Neuronal stem cell (in vitro differentiated cells): Measurements from ENCODE around the gene GPR107.
"Not testable (repeated sequence)": the region's sequence is repeated elsewhere in the genome, so short reads cannot be mapped to it uniquely, and the experiment has no call there.

ENCODE experiments used
- DNase-seq: peaks from one replicate; pipeline ENCODE4 v3.0.0-alpha.2; 2013; ENCODE audit warnings: low spot score
- H2AFZ ChIP-seq: one replicate; pipeline ENCODE4 v1.6.1; 2013; ENCODE audit warnings: mild to moderate bottlenecking, low read length, inconsistent platforms
- H2AK5ac ChIP-seq: 2 replicates; pipeline ENCODE4 v1.6.1; 2013; ENCODE audit warnings: low read depth, mild to moderate bottlenecking, inconsistent platforms, low read length, moderate library complexity, mixed read lengths
- H2BK120ac ChIP-seq: 2 replicates; pipeline ENCODE4 v1.6.1; 2013; ENCODE audit warnings: low read depth, mild to moderate bottlenecking, inconsistent platforms, low read length, moderate library complexity, mixed read lengths
- H2BK12ac ChIP-seq: one replicate; pipeline ENCODE4 v1.6.1; 2013; ENCODE audit warnings: low read length, inconsistent platforms
- H2BK15ac ChIP-seq: 2 replicates; pipeline ENCODE4 v1.6.1; 2013; ENCODE audit warnings: mild to moderate bottlenecking, low read length, inconsistent platforms, mixed read lengths
- H2BK5ac ChIP-seq: one replicate; pipeline ENCODE4 v1.6.1; 2013; ENCODE audit warnings: inconsistent platforms, mild to moderate bottlenecking, low read length, moderate library complexity
- H3K14ac ChIP-seq: one replicate; pipeline ENCODE4 v1.6.1; 2013; ENCODE audit warnings: low read length, inconsistent platforms
- H3K18ac ChIP-seq: 2 replicates; pipeline ENCODE4 v1.6.1; 2013; ENCODE audit warnings: low read length, inconsistent platforms
- H3K23ac ChIP-seq: 2 replicates; pipeline ENCODE4 v1.6.1; 2013; ENCODE audit warnings: low read depth, mild to moderate bottlenecking, mixed read lengths, low read length, inconsistent platforms; ENCODE audit not compliant: poor library complexity
- H3K27ac ChIP-seq: replicated peaks from 3 replicates; pipeline ENCODE4 v1.5.1; 2013; ENCODE audit warnings: low read length, inconsistent platforms
- H3K27me3 ChIP-seq, 3 experiments: 2 replicates each; pipeline ENCODE4 v1.6.1; 2013; ENCODE audit warnings: low read length in 3 of 3, mild to moderate bottlenecking in 2 of 3, inconsistent platforms in 1 of 3, low read depth in 1 of 3, mixed read lengths in 1 of 3, moderate library complexity in 1 of 3; ENCODE audit not compliant: control insufficient read depth in 3 of 3, insufficient read depth in 3 of 3
- H3K36me3 ChIP-seq, 2 donors: replicated peaks in 1 of 2; 2 replicates each; pipeline ENCODE4 v1.6.1; 2013; ENCODE audit warnings: low read length in 2 of 2; ENCODE audit not compliant: control insufficient read depth in 2 of 2, insufficient read depth in 2 of 2
- H3K4ac ChIP-seq: 2 replicates; pipeline ENCODE4 v1.6.1; 2013; ENCODE audit warnings: inconsistent platforms, mild to moderate bottlenecking, low read length, moderate library complexity
- H3K4me1 ChIP-seq, 2 donors: 1 replicate in 1 of 2; 2 replicates in 1 of 2; pipeline ENCODE4 v1.6.1; 2013; ENCODE audit warnings: low read length in 2 of 2, low read depth in 1 of 2; ENCODE audit not compliant: control insufficient read depth in 2 of 2, insufficient read depth in 1 of 2
- H3K4me2 ChIP-seq: one replicate; pipeline ENCODE4 v1.6.1; 2013; ENCODE audit warnings: mild to moderate bottlenecking, low read length, inconsistent platforms; ENCODE audit not compliant: insufficient read depth, poor library complexity, severe bottlenecking
- H3K4me3 ChIP-seq, 2 donors: 2 replicates each; pipeline ENCODE4 v1.5.1; 2013; ENCODE audit warnings: low read length in 2 of 2, mild to moderate bottlenecking in 2 of 2, inconsistent platforms in 1 of 2, moderate library complexity in 1 of 2
- H3K79me1 ChIP-seq: one replicate; pipeline ENCODE4 v1.6.1; 2013; ENCODE audit warnings: low read depth, mild to moderate bottlenecking, inconsistent platforms, low read length, moderate library complexity
- H3K9ac ChIP-seq: one replicate; pipeline ENCODE4 v1.6.1; 2013; ENCODE audit warnings: mild to moderate bottlenecking, low read depth, low read length, inconsistent platforms; ENCODE audit not compliant: poor library complexity
- H3K9me3 ChIP-seq, 2 donors: replicated peaks in 1 of 2; 2 replicates each; pipeline versions ENCODE3 to v1.6.1; 2013; ENCODE audit warnings: low read length in 2 of 2, mild to moderate bottlenecking in 2 of 2, inconsistent platforms in 1 of 2, low read depth in 1 of 2, mixed read lengths in 1 of 2, moderate library complexity in 1 of 2; ENCODE audit not compliant: control insufficient read depth in 2 of 2, insufficient read depth in 1 of 2
- H4K8ac ChIP-seq: one replicate; pipeline ENCODE4 v1.6.1; 2013; ENCODE audit warnings: low read depth, mild to moderate bottlenecking, inconsistent platforms, low read length, moderate library complexity
- H4K91ac ChIP-seq: one replicate; pipeline ENCODE4 v1.6.1; 2013; ENCODE audit warnings: low read length, low read depth, mild to moderate bottlenecking, inconsistent platforms; ENCODE audit not compliant: poor library complexity
- WGBS, 2 donors: extraction: QIAGEN DNeasy Blood & Tissue Kit; methylation state at CpG; one replicate each; pipeline ENCODE4 v1.1.7; 2013; ENCODE audit warnings: missing lambda C conversion rate in 2 of 2, mixed read lengths in 1 of 2; ENCODE audit not compliant: insufficient read length in 2 of 2, insufficient replicate concordance in 1 of 2; ENCODE audit errors: extremely low coverage in 2 of 2; 5-methylcytosine and 5-hydroxymethylcytosine counted together

GPR107 gene

GRCh38 chr9:130009546-130009945, 44.2 kb upstream of the GPR107 start:
- H3K23ac ChIP-seq, H3K4ac ChIP-seq, H4K91ac ChIP-seq, H3K4me2 ChIP-seq, H2AK5ac ChIP-seq, H3K4me1 ChIP-seq, H3K27me3 ChIP-seq, DNase-seq, H4K8ac ChIP-seq, H3K27ac ChIP-seq, H3K9ac ChIP-seq, H3K9me3 ChIP-seq, H3K18ac ChIP-seq, H3K14ac ChIP-seq, H3K79me1 ChIP-seq, H2AFZ ChIP-seq, H3K4me3 ChIP-seq, H2BK5ac ChIP-seq, H3K36me3 ChIP-seq, H2BK12ac ChIP-seq, H2BK120ac ChIP-seq, H2BK15ac ChIP-seq: not testable (repeated sequence)
- WGBS, 2 donors: no CpG with 5 or more reads among the region's 10 CpGs

DNA sequence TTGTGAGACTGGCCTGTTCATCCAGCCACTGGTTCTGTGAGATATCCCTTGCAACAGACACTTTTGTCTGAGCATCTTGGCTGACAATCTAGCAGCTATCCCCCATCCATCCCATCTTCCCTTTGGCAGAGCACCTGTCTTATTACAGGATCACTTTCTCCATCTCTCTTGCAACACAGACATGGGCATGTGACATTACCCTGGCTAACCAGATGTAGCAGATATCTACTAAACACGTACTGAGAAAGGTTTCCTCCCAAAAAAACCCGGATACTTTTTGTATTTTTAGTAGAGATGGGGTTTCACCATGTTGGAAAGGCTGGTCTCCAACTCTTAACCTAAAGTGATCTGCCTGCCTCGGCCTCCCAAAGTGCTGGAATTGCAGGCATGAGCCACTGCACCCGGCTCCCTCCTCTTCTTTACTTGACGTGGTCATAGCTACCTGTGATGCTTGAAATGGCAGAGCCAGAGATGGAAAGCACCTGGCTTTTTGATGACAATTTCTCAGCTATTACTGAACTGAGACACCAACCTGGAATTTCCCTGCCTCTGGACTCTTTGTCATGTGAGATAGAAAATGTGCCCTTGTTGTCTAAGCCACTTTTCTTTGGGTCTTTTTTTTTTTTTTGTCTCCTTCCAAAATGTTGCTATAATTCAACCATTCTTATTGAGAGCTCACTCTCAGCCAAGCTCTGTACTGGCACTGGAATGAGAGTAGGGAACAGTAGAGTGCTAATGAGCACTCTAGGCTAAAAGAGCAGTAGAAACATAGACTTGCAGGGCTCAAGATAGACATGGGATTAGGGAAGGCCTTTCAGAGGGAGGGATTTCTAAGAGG, 43.3 kb upstream of the GPR107 start:
- Histone ChIP-seq H3K79me1 (no peaks in the 10 kb centered on the region), H2AFZ (no peak overlapping the region), H3K4me1 (no peaks in the 10 kb centered on the region), H3K9ac (no peak overlapping the region), H2BK120ac (no peak overlapping the region), H3K4me3 (no peak overlapping the region), H3K4ac (no peak overlapping the region), H3K27ac (no peak overlapping the region), H3K36me3 (peaks cover 0 to 2% of the 10 kb centered on the region in 2 donors), H4K8ac (no peak overlapping the region), H3K18ac (no peak overlapping the region), H2AK5ac (no peak overlapping the region), H3K14ac (no peak overlapping the region), H2BK12ac (no peak overlapping the region), H3K27me3 (no peaks in the 10 kb centered on the region), H3K9me3 (peaks cover 0 to 2% of the 10 kb centered on the region in 2 donors), H4K91ac (no peak overlapping the region), H3K23ac (no peak overlapping the region), H2BK15ac (no peak overlapping the region), H2BK5ac (no peak overlapping the region), H3K4me2 (no peak overlapping the region)
- no peak for DNase-seq
- no CpG with 5 or more reads among the region's 5 CpGs for WGBS, 2 donors

DNA sequence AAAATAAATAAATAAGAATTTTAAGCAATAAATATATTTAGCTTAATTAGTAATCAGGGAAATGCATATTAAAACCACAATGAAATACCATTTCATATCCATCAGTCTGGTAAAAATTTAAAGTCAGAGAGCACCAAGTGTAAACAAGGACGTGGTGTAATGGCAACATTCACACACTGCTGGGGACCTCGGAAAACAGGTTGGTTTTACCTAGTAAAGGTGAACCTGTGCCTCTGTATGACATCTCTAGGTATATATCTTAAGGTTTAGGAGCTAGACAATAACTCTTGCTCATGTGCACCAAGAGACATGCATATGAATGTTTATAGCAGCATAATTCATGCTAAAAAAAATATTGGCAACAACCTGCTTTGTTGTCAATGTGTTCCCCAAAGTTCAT, 40.4 kb upstream of the GPR107 start:
- H3K14ac ChIP-seq: no peak overlapping the region
- H4K8ac ChIP-seq: no peak overlapping the region
- H3K27me3 ChIP-seq: no peaks in the 10 kb centered on the region
- H3K4ac ChIP-seq: no peak overlapping the region
- no peak overlapping the region for H2AFZ ChIP-seq
- no peak overlapping the region for H2BK120ac ChIP-seq
- H3K9me3 ChIP-seq: peaks cover 2 to 7% of the 10 kb centered on the region in 2 donors
- H4K91ac ChIP-seq: no peak overlapping the region
- H3K36me3 ChIP-seq: peaks cover 0 to 2% of the 10 kb centered on the region in 2 donors
- H2BK12ac ChIP-seq: no peak overlapping the region
- H3K4me2 ChIP-seq: no peak overlapping the region
- no CpG with 5 or more reads among the region's 2 CpGs for WGBS, 2 donors
- H2BK15ac ChIP-seq: no peak overlapping the region
- H3K4me3 ChIP-seq: no peak overlapping the region
- H2BK5ac ChIP-seq: no peak overlapping the region
- H3K9ac ChIP-seq: no peak overlapping the region
- H3K27ac ChIP-seq: no peak overlapping the region
- no peaks in the 10 kb centered on the region for H3K79me1 ChIP-seq
- no peaks in the 10 kb centered on the region for H3K4me1 ChIP-seq
- no peak overlapping the region for H3K23ac ChIP-seq
- H3K18ac ChIP-seq: no peak overlapping the region
- no peak for DNase-seq
- H2AK5ac ChIP-seq: no peak overlapping the region

DNA sequence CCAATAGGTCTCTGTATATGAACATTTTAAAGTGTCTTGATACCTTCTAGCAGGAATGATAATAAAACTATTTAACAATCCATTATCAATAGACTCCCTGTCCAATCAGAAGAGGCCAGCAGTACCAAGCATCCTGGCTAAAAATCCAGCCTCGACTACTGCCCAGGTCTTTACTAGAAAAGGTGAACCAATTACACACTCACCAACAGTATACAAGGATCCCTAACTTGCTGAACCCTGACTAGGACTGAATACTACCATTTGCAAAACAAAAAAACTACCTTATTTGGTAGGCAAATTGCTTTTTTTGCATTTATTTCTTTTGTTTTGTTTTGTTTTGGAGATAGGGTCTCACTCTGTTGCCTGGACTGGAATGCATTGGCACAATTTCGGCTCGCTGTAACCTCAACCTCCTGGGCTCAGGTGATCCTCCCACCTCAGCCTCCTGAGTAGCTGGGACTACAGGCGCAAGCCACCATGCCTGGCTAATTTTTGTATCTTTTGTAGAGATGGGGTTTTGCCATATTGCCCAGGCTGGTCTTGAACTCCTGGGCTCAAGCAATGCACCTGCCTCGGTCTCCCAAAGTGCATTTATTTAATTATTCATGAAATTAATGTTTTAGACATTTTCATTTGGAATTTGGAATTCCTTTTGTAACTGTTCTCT, 38.2 kb upstream of the GPR107 start:
- no CpG with 5 or more reads among the region's 5 CpGs for WGBS, 2 donors
- no peak for DNase-seq
- Histone ChIP-seq H4K8ac (no peak overlapping the region), H2BK5ac (no peak overlapping the region), H3K9me3 (peaks cover 2 to 7% of the 10 kb centered on the region in 2 donors), H3K4me2 (no peak overlapping the region), H2AK5ac (no peak overlapping the region), H3K4me1 (no peaks in the 10 kb centered on the region), H3K14ac (no peak overlapping the region), H2BK120ac (no peak overlapping the region), H3K9ac (no peak overlapping the region), H3K79me1 (no peaks in the 10 kb centered on the region), H4K91ac (no peak overlapping the region), H3K27ac (no peak overlapping the region), H3K36me3 (peaks cover 0 to 6% of the 10 kb centered on the region in 2 donors), H3K4ac (no peak overlapping the region), H3K4me3 (no peak overlapping the region), H2BK15ac (no peak overlapping the region), H3K23ac (no peak overlapping the region), H2AFZ (no peak overlapping the region), H2BK12ac (no peak overlapping the region), H3K27me3 (no peaks in the 10 kb centered on the region), H3K18ac (no peak overlapping the region)
